Activated T-cell treated with anti-CD3 and anti-CD28 coated beads, Interleukin-2, amount 50 U/mL, for 4 hours (primary cell): ENCODE results near the gene CADM1. TPM values are rescaled to one million over a fixed set of nuclear protein-coding genes. Genes with fewer than 3 reads are reported as not detected.

ENCODE experiments used
- ATAC-seq, 2 donors: fragments of 200-7000 bp; cut with Tn5 transposase; one replicate each; pipeline ENCODE4 v1.10.0; 2021
- DNase-seq: peaks from one replicate; pipeline ENCODE4 v3.0.0-alpha.2; 2020
- H3K27me3 Mint-ChIP-seq: one replicate; pipeline ENCODE4 v1.8.0; 2021; ENCODE audit warnings: low read depth, mixed read lengths
- H3K36me3 Mint-ChIP-seq: one replicate; pipeline ENCODE4 v1.8.0; 2022; ENCODE audit warnings: mixed read lengths; ENCODE audit not compliant: insufficient read depth
- H3K4me1 Mint-ChIP-seq: one replicate; pipeline ENCODE4 v1.8.0; 2021; ENCODE audit warnings: low read depth, mixed read lengths
- H3K4me3 Mint-ChIP-seq: one replicate; pipeline ENCODE4 v1.8.0; 2021; ENCODE audit warnings: mild to moderate bottlenecking, moderate library complexity, mixed read lengths
- H3K9me3 Mint-ChIP-seq: one replicate; pipeline ENCODE4 v1.8.0; 2021; ENCODE audit warnings: mixed read lengths
- total RNA-seq, 3 donors: library from RNA; stranded (reverse); gene quantifications; one replicate each; pipeline ENCODE4 v1.2.1, GENCODE V29; 2021

The CADM1 gene
- total RNA-seq, 3 donors from 2014 or later = 0.63 to 1.7 (median 1.2) TPM

GRCh38 chr11:115291325-115291724, 212.9 kb downstream of the CADM1 start:
- H3K9me3 Mint-ChIP-seq = no peaks in the 10 kb centered on the region
- no peaks in the 10 kb centered on the region for H3K36me3 Mint-ChIP-seq
- no peaks in the 10 kb centered on the region for H3K4me1 Mint-ChIP-seq
- no peak overlapping the region for H3K4me3 Mint-ChIP-seq
- DNase-seq (no peak), ATAC-seq (no peak)
- peaks cover 3% of the 10 kb centered on the region for H3K27me3 Mint-ChIP-seq

GRCh38 chr11:115290893-115291292, 213.3 kb downstream of the CADM1 start:
- ATAC-seq (no peak), DNase-seq (no peak)
- Mint-ChIP-seq H3K4me1 (no peaks in the 10 kb centered on the region), H3K36me3 (no peaks in the 10 kb centered on the region), H3K27me3 (peaks cover 3% of the 10 kb centered on the region), H3K9me3 (no peaks in the 10 kb centered on the region), H3K4me3 (no peak overlapping the region)

GRCh38 chr11:115290479-115290878, 213.7 kb downstream of the CADM1 start:
- no peak for ATAC-seq
- Mint-ChIP-seq H3K9me3 (no peaks in the 10 kb centered on the region), H3K36me3 (no peaks in the 10 kb centered on the region)

GRCh38 chr11:115287266-115287665, 216.9 kb downstream of the CADM1 start:
- H3K4me3 Mint-ChIP-seq = no peak overlapping the region
- ATAC-seq (no peak), DNase-seq (no peak)
- H3K4me1 Mint-ChIP-seq = no peaks in the 10 kb centered on the region
- H3K9me3 Mint-ChIP-seq = no peaks in the 10 kb centered on the region
- H3K36me3 Mint-ChIP-seq = no peaks in the 10 kb centered on the region
- H3K27me3 Mint-ChIP-seq = peaks cover 3% of the 10 kb centered on the region

More at GRCh38 chr11:115290479-115290878, 213.7 kb downstream of the CADM1 start:
- peaks cover 3% of the 10 kb centered on the region for H3K27me3 Mint-ChIP-seq
- no peaks in the 10 kb centered on the region for H3K4me1 Mint-ChIP-seq
- H3K4me3 Mint-ChIP-seq = no peak overlapping the region
- DNase-seq = no peak

DNA sequence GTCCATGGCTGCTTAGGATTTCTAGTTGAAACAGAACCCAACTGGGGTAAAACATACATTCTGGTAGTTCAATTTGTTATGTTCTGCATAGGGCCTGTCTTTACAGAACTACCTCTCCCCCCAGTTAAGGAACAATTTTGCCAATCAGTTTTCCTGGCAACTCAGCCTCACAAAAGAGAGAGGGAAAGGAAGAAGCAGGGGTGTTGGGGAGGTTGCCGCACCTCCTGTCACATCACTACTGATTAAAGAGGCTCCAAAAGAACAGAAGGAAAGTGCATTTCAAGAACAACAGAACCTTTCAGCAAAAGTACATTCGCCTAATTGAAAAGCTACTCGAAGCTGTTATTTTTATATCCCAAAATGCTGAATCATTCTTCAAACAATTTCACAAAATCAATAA, 217.6 kb downstream of the CADM1 start:
- Mint-ChIP-seq H3K36me3 (no peaks in the 10 kb centered on the region), H3K4me1 (no peaks in the 10 kb centered on the region), H3K9me3 (no peaks in the 10 kb centered on the region), H3K27me3 (peaks cover 3% of the 10 kb centered on the region), H3K4me3 (no peak overlapping the region)
- ATAC-seq = no peak
- DNase-seq = no peak

GRCh38 chr11:115284773-115285172, 219.4 kb downstream of the CADM1 start:
- Mint-ChIP-seq H3K4me1 (no peaks in the 10 kb centered on the region), H3K9me3 (no peaks in the 10 kb centered on the region), H3K27me3 (no peaks in the 10 kb centered on the region), H3K4me3 (no peak overlapping the region), H3K36me3 (no peaks in the 10 kb centered on the region)
- DNase-seq (no peak), ATAC-seq (no peak)

GRCh38 chr11:115282923-115283322, 221.3 kb downstream of the CADM1 start:
- Mint-ChIP-seq H3K4me1 (no peaks in the 10 kb centered on the region), H3K36me3 (no peaks in the 10 kb centered on the region), H3K9me3 (no peaks in the 10 kb centered on the region), H3K27me3 (peaks cover 2% of the 10 kb centered on the region), H3K4me3 (no peak overlapping the region)
- ATAC-seq = no peak
- no peak for DNase-seq

DNA sequence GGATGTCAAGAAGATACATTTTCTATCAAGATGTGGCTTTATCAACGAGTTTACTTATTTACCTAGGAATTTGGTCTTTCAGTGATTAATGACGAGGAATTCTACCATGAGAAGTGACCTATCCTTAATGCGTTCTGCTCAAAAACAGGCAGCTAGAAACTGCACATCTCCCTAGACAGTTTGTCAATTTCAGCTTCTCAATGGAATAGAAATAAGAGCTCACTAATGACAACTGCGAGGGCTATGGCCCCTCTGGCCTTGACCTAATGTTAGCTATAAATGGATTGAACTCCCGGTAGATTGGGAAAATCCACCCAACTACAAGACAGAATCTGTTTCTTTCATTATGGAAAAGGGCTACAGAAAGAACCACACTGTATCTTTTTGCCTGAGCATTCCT, 223.4 kb downstream of the CADM1 start:
- H3K9me3 Mint-ChIP-seq = no peaks in the 10 kb centered on the region
- no peaks in the 10 kb centered on the region for H3K4me1 Mint-ChIP-seq
- DNase-seq (no peak), ATAC-seq (no peak)
- no peaks in the 10 kb centered on the region for H3K36me3 Mint-ChIP-seq
- no peak overlapping the region for H3K4me3 Mint-ChIP-seq
- H3K27me3 Mint-ChIP-seq = peaks cover 2% of the 10 kb centered on the region

DNA sequence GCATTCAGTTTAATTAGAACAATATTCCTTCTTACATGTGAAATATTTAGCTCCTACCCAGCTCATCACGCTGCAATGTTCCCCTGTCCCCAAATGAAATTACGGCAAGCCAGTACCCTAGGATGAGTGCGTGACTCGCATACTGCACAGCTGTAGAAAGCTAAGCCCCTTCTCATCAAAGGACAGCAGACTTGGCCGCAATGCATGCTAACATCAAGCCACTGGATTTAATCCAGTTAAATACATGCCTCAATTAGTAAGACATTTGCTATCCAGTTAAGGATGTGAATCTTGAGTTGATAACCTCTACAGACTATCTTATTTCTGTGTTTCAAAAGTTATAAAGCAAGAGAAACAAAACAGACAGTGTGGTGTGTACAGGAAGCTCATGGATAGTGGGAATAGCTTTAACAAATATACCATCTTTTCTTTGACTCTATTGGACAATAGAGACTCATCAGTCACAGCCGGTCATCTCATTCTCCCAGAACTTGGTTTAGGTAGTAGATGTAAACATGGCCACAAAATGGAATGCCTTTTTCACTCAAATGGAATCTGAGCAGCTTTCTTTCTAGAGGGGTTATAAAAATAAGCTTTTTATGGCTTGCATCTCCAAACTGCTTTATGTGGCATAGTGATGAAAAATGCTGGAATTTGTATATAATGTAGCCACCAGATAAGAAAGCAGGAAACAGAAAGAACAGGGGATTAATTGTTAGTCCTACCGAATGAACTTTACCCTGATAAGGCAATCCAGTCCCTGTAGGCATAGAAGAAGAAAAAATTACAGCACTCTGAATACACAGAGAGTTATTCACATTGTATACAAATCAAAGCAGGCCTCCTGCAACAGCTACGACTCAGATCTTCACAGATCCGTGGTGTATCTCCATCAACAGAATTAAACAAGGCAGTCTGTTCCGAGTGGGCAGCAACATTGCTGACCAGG, 224.1 kb downstream of the CADM1 start:
- Mint-ChIP-seq H3K27me3 (peaks cover 2% of the 10 kb centered on the region), H3K4me1 (no peaks in the 10 kb centered on the region), H3K36me3 (no peaks in the 10 kb centered on the region), H3K4me3 (no peak overlapping the region), H3K9me3 (no peaks in the 10 kb centered on the region)
- DNase-seq (no peak), ATAC-seq (no peak)

GRCh38 chr11:115276799-115277198, 227.4 kb downstream of the CADM1 start:
- peaks cover 2% of the 10 kb centered on the region for H3K27me3 Mint-ChIP-seq
- H3K36me3 Mint-ChIP-seq = no peaks in the 10 kb centered on the region
- H3K4me1 Mint-ChIP-seq = no peaks in the 10 kb centered on the region
- H3K4me3 Mint-ChIP-seq = no peak overlapping the region
- ATAC-seq = no peak
- no peak for DNase-seq
- H3K9me3 Mint-ChIP-seq = no peaks in the 10 kb centered on the region

GRCh38 chr11:115276191-115276590, 228.0 kb downstream of the CADM1 start:
- no peaks in the 10 kb centered on the region for H3K4me1 Mint-ChIP-seq
- DNase-seq = no peak
- H3K27me3 Mint-ChIP-seq = peaks cover 4% of the 10 kb centered on the region
- H3K4me3 Mint-ChIP-seq = no peak overlapping the region
- no peaks in the 10 kb centered on the region for H3K36me3 Mint-ChIP-seq
- no peak for ATAC-seq
- H3K9me3 Mint-ChIP-seq = no peaks in the 10 kb centered on the region

DNA sequence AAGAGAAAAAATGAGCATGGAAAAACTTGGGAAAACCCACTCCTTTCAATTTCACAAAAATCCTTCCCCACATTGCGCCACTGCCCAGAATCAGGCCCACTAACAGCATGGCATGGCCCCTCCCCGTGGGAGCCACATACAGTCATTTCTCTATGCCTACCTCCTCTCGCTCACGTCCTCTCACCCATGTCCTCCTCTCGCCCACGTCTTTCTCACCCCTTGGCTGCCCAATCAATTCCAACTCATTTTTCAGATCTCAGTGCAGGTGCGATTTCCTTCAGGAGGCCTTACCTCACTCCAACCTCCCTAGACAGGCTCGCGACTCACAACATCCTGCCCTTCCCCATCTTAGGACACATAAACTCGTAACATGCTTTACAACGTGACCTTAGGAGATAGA, 229.2 kb downstream of the CADM1 start:
- no peaks in the 10 kb centered on the region for H3K36me3 Mint-ChIP-seq

DNA sequence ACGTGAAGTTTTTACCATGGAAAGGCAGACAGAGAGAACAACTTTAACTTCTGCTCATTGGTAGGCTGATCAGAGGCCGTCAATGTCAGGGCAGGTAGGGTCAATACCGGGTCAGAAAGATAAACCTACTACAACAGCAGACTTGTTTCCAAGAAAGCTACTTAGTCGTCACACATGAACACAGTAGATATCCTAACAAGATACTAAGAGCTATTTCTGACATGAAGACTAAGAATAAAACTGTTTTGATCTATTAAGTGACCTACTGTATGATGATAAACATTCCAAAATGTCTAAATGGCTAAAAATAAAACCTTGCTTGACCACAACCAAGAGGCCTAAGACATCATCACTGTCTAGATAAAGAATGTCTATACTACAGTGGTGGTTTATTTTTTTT, 231.3 kb downstream of the CADM1 start:
- Mint-ChIP-seq H3K4me3 (no peak overlapping the region), H3K36me3 (no peaks in the 10 kb centered on the region), H3K4me1 (no peaks in the 10 kb centered on the region), H3K27me3 (peaks cover 2% of the 10 kb centered on the region), H3K9me3 (no peaks in the 10 kb centered on the region)
- DNase-seq = no peak
- no peak for ATAC-seq

More for the DNA sequence above, 229.2 kb downstream of the CADM1 start:
- no peaks in the 10 kb centered on the region for H3K4me1 Mint-ChIP-seq
- DNase-seq (no peak), ATAC-seq (no peak)
- H3K27me3 Mint-ChIP-seq = peaks cover 4% of the 10 kb centered on the region
- H3K9me3 Mint-ChIP-seq = no peaks in the 10 kb centered on the region
- no peak overlapping the region for H3K4me3 Mint-ChIP-seq

DNA sequence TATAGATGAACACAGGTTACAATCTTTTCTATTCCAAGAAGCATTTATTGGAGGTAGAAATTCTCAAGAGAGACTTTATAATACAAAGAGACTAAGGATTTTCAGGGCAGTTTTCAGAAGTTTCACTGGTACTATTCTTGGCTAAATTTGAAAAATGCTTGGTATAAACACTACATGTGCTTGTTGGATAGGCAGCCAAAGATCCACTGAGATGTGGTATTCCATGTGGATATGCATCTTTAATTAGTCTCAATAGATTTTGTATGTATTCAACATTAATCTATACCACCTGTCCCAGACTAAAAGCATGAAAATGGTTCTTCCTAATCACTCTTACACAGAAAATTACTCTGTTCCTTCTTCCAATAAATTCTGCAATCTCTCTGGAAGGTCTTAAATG, 232.6 kb downstream of the CADM1 start:
- peaks cover 2% of the 10 kb centered on the region for H3K27me3 Mint-ChIP-seq
- DNase-seq = no peak

GRCh38 chr11:115269191-115269950, 234.8 kb downstream of the CADM1 start:
- Mint-ChIP-seq H3K4me1 (no peaks in the 10 kb centered on the region), H3K4me3 (no peak overlapping the region), H3K36me3 (no peaks in the 10 kb centered on the region), H3K27me3 (peaks cover 2% of the 10 kb centered on the region), H3K9me3 (no peaks in the 10 kb centered on the region)
- DNase-seq (no peak), ATAC-seq (no peak)

More for the DNA sequence above, 232.6 kb downstream of the CADM1 start:
- H3K9me3 Mint-ChIP-seq = no peaks in the 10 kb centered on the region
- H3K4me3 Mint-ChIP-seq = no peak overlapping the region
- ATAC-seq = no peak
- no peaks in the 10 kb centered on the region for H3K36me3 Mint-ChIP-seq
- no peaks in the 10 kb centered on the region for H3K4me1 Mint-ChIP-seq
